ENCODE data around the gene LRP10. TPM values are rescaled to one million over a fixed set of nuclear protein-coding genes. Genes with fewer than 3 reads are reported as not detected.
A peak's percentile ranks its signal among the peaks of the same experiment; 100 is the strongest.

The LRP10 gene
- polyA plus RNA-seq, 1 donor from 2014 or later: 0.22 TPM

DNA sequence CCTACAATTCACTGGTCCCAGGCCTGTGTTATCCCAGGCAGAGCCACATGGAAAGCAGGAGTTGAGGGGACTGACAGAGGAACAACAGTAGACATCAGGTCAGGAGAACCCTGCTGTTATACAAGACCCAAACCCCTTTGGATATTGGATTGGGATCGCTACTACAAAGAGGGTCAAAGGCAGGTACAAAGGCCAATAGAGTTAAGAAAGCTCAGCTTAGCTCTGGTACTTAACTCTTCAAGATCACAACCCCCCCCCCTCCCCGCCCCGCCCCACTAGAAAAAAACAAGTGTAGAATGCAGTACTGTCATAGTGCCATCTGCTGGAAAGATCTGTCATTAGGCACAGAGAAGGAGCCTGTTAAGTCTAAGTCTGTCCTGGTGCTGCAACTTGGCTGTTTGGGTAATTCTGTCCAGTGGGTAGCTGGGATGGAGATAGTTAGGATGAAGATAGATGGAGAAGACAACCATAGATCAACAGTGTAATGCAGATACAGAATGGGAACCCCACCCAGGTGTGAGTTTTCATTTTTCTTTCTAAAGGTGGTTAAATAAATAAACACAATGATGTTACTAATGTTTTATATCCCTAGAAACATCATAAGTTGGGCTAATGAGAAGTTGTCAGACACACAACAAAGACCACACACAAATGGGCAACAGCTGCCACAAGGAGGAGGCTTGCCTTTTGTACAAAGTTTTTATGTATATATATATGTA is 28.7 kb downstream of the LRP10 start:
- peaks cover 6% of the 10 kb centered on the region for H3K36me3 ChIP-seq (ENCODE audit: insufficient read depth, low read length)
- H3K27ac ChIP-seq (ENCODE audit: low read length): no peak overlapping the region
- no peaks in the 10 kb centered on the region for H3K9me2 ChIP-seq (ENCODE audit: insufficient read depth, low read length)
- H3K9me3 ChIP-seq (ENCODE audit: low read length): no peaks in the 10 kb centered on the region
- no peak overlapping the region for H3K4me2 ChIP-seq (ENCODE audit: low read length)
- no peaks in the 10 kb centered on the region for H3F3A ChIP-seq (ENCODE audit: insufficient read depth, low read length, poor library complexity, severe bottlenecking)
- no peaks in the 10 kb centered on the region for H4K20me1 ChIP-seq (ENCODE audit: insufficient read depth)
- no peak overlapping the region for H3K4me3 ChIP-seq (ENCODE audit: low read length)
- no peaks in the 10 kb centered on the region for H3K79me2 ChIP-seq (replicated peaks; ENCODE audit: insufficient read depth, low read length)
- H3K27me3 ChIP-seq (ENCODE audit: insufficient read depth, low read depth, low read length): no peaks in the 10 kb centered on the region
- TF ChIP-seq SMC3 (conservative IDR thresholded peaks at IDR 0.05; ENCODE audit: poor library complexity) (peak; percentile 88), RAD21 (conservative IDR thresholded peaks at IDR 0.05) (peak; percentile 75), EP300 (conservative IDR thresholded peaks at IDR 0.05; ENCODE audit: poor library complexity, severe bottlenecking) (no peak)
- TF ChIP-seq, protein P1, sequence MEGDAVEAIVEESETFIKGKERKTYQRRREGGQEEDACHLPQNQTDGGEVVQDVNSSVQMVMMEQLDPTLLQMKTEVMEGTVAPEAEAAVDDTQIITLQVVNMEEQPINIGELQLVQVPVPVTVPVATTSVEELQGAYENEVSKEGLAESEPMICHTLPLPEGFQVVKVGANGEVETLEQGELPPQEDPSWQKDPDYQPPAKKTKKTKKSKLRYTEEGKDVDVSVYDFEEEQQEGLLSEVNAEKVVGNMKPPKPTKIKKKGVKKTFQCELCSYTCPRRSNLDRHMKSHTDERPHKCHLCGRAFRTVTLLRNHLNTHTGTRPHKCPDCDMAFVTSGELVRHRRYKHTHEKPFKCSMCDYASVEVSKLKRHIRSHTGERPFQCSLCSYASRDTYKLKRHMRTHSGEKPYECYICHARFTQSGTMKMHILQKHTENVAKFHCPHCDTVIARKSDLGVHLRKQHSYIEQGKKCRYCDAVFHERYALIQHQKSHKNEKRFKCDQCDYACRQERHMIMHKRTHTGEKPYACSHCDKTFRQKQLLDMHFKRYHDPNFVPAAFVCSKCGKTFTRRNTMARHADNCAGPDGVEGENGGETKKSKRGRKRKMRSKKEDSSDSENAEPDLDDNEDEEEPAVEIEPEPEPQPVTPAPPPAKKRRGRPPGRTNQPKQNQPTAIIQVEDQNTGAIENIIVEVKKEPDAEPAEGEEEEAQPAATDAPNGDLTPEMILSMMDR (IDR thresholded peaks at IDR 0.05; ENCODE audit: poor library complexity, severe bottlenecking): peak; percentile 75
- H2AFZ ChIP-seq (ENCODE audit: low read depth, low read length): no peak overlapping the region
- H3K9ac ChIP-seq (ENCODE audit: low read length): no peak overlapping the region

DNA sequence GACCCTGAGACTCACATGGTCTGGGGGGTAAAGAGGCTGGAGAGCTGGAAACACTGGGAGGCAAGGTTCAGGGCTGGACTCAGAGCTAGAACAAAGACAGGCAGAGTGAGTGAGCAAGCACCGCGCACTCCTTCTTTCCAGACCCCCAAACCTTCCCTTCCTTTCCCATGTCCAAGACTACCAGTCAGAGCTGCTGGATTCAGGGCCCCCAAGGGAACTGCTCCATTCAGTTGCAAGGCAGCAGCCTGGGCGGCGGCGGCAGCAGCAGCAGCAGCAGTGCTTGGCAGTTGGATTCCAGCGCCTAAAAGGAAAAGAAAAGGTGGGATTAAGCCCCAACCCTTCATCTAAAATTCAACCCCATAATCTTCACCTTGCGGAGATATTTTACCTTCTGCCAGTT is 30.3 kb downstream of the LRP10 start:
- Histone ChIP-seq H3K9me2 (ENCODE audit: insufficient read depth, low read length) (no peaks in the 10 kb centered on the region), H3K27me3 (ENCODE audit: insufficient read depth, low read depth, low read length) (no peaks in the 10 kb centered on the region), H3K4me2 (ENCODE audit: low read length) (no peak overlapping the region), H3K4me3 (ENCODE audit: low read length) (no peak overlapping the region), H3K79me2 (replicated peaks; ENCODE audit: insufficient read depth, low read length) (no peaks in the 10 kb centered on the region), H3K27ac (ENCODE audit: low read length) (no peak overlapping the region), H2AFZ (ENCODE audit: low read depth, low read length) (no peak overlapping the region), H3K36me3 (ENCODE audit: insufficient read depth, low read length) (peaks cover 16% of the 10 kb centered on the region), H3K9ac (ENCODE audit: low read length) (no peak overlapping the region), H3F3A (ENCODE audit: insufficient read depth, low read length, poor library complexity, severe bottlenecking) (no peaks in the 10 kb centered on the region), H4K20me1 (ENCODE audit: insufficient read depth) (no peaks in the 10 kb centered on the region), H3K9me3 (ENCODE audit: low read length) (no peaks in the 10 kb centered on the region)
- TF ChIP-seq POLR2AphosphoS5 (IDR thresholded peaks at IDR 0.05) (no peak), MXI1 (conservative IDR thresholded peaks at IDR 0.05; ENCODE audit: poor library complexity, severe bottlenecking) (no peak), RAD21 (conservative IDR thresholded peaks at IDR 0.05) (no peak), EZH2 (IDR thresholded peaks at IDR 0.05; ENCODE audit: borderline replicate concordance, insufficient read depth, low read length, poor library complexity, severe bottlenecking) (no peak), TAF1 (IDR thresholded peaks at IDR 0.05; ENCODE audit: low read depth) (no peak), EP300 (conservative IDR thresholded peaks at IDR 0.05; ENCODE audit: poor library complexity, severe bottlenecking) (no peak)
- TF ChIP-seq, protein P1 (IDR thresholded peaks at IDR 0.05; ENCODE audit: poor library complexity, severe bottlenecking): no peak
- TF ChIP-seq, protein P2, sequence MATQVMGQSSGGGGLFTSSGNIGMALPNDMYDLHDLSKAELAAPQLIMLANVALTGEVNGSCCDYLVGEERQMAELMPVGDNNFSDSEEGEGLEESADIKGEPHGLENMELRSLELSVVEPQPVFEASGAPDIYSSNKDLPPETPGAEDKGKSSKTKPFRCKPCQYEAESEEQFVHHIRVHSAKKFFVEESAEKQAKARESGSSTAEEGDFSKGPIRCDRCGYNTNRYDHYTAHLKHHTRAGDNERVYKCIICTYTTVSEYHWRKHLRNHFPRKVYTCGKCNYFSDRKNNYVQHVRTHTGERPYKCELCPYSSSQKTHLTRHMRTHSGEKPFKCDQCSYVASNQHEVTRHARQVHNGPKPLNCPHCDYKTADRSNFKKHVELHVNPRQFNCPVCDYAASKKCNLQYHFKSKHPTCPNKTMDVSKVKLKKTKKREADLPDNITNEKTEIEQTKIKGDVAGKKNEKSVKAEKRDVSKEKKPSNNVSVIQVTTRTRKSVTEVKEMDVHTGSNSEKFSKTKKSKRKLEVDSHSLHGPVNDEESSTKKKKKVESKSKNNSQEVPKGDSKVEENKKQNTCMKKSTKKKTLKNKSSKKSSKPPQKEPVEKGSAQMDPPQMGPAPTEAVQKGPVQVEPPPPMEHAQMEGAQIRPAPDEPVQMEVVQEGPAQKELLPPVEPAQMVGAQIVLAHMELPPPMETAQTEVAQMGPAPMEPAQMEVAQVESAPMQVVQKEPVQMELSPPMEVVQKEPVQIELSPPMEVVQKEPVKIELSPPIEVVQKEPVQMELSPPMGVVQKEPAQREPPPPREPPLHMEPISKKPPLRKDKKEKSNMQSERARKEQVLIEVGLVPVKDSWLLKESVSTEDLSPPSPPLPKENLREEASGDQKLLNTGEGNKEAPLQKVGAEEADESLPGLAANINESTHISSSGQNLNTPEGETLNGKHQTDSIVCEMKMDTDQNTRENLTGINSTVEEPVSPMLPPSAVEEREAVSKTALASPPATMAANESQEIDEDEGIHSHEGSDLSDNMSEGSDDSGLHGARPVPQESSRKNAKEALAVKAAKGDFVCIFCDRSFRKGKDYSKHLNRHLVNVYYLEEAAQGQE (IDR thresholded peaks at IDR 0.05; ENCODE audit: borderline replicate concordance): no peak

All from neural cell (in vitro differentiated cells).